Stimulated activated CD4-positive, alpha-beta T cell treated with anti-CD3 and anti-CD28 coated beads, TNF-alpha, amount 100 ng/mL, for 1 hour (primary cell): ENCODE data around the gene ZNF782.
A peak's percentile ranks its signal among the peaks of the same experiment; 100 is the strongest.
"Not testable (repeated sequence)": the region's sequence is repeated elsewhere in the genome, so short reads cannot be mapped to it uniquely, and the experiment has no call there.

Source experiments
- DNase-seq, 3 donors: peaks; one replicate each; pipeline ENCODE4 v3.0.0-alpha.2; 2020; ENCODE audit warnings: low read depth in 3 of 3, low spot score in 1 of 3

ZNF782 gene

GRCh38 chr9:96853781-96854650, at the start of gene ZNF782:
ZNF782 (minus strand) TSS chr9:96854514; CDS start chr9:96851961, 2,553 bp downstream.
- peak; percentile 59 to 69 (median 69) for DNase-seq

- not testable (repeated sequence) for DNase-seq
Observed at GRCh38 chr9:96900010-96900409, 45.7 kb upstream of the ZNF782 start.

- DNase-seq = no peak
Observed at GRCh38 chr9:96892131-96892530, 37.8 kb upstream of the ZNF782 start.

GRCh38 chr9:96888591-96888990, 34.3 kb upstream of the ZNF782 start:
- no peak for DNase-seq

- no peak for DNase-seq
Observed at GRCh38 chr9:96885424-96885823, 31.1 kb upstream of the ZNF782 start.

- no peak for DNase-seq
Observed at GRCh38 chr9:96884443-96884842, 30.1 kb upstream of the ZNF782 start.

GRCh38 chr9:96883922-96884321, 29.6 kb upstream of the ZNF782 start:
- DNase-seq = no peak

- DNase-seq = no peak
Observed at GRCh38 chr9:96877269-96877668, 23.0 kb upstream of the ZNF782 start.

- peak in 1 of 3 donors; percentile 11 for DNase-seq
Observed at GRCh38 chr9:96875461-96876142, 21.3 kb upstream of the ZNF782 start.

GRCh38 chr9:96874947-96875460, 20.7 kb upstream of the ZNF782 start:
- DNase-seq = peak in 1 of 3 donors; percentile 2

GRCh38 chr9:96874201-96874785, 20.0 kb upstream of the ZNF782 start:
- DNase-seq = no peak

- no peak for DNase-seq
Observed at GRCh38 chr9:96871176-96871575, 16.9 kb upstream of the ZNF782 start.

- no peak for DNase-seq
Observed at GRCh38 chr9:96868709-96869108, 14.4 kb upstream of the ZNF782 start.

GRCh38 chr9:96867079-96867804, 12.9 kb upstream of the ZNF782 start:
- no peak for DNase-seq

- not testable (repeated sequence) for DNase-seq
Observed at GRCh38 chr9:96865240-96865639, 10.9 kb upstream of the ZNF782 start.

- DNase-seq = no peak
Observed at GRCh38 chr9:96859461-96860198, 5.3 kb upstream of the ZNF782 start.

- DNase-seq = no peak
Observed at GRCh38 chr9:96858670-96859069, 4.4 kb upstream of the ZNF782 start.

GRCh38 chr9:96858018-96858573, 3.8 kb upstream of the ZNF782 start:
- no peak for DNase-seq

- peak; percentile 29 to 57 (median 30) for DNase-seq
Observed at GRCh38 chr9:96856363-96857286, 2.3 kb upstream of the ZNF782 start.
